Measurements from ENCODE around the gene TMSB15C.

GRCh38 chrX:104108955-104109354 lies 32.9 kb upstream of the TMSB15C start:
- TF ChIP-seq CTCF (IDR thresholded peaks at IDR 0.05) (no peak), POLR2A (IDR thresholded peaks at IDR 0.05) (no peak)

All from adrenal gland (tissue), 5 donors.